ENCODE results near the gene QRFP. TPM values are rescaled to one million over a fixed set of nuclear protein-coding genes. Genes with fewer than 3 reads are reported as not detected.

QRFP gene
- total and polyA plus RNA-seq, 2 donors (not counting 1 experiment from before 2014, with no cell fraction given), result not detected

GRCh38 chr9:130931508-130932254 lies 35.1 kb upstream of the QRFP start:
- H4K20me1 ChIP-seq (ENCODE audit: control insufficient read depth, extremely low read depth, insufficient read depth, low read length), result no peaks in the 10 kb centered on the region
- TF ChIP-seq, protein P1, sequence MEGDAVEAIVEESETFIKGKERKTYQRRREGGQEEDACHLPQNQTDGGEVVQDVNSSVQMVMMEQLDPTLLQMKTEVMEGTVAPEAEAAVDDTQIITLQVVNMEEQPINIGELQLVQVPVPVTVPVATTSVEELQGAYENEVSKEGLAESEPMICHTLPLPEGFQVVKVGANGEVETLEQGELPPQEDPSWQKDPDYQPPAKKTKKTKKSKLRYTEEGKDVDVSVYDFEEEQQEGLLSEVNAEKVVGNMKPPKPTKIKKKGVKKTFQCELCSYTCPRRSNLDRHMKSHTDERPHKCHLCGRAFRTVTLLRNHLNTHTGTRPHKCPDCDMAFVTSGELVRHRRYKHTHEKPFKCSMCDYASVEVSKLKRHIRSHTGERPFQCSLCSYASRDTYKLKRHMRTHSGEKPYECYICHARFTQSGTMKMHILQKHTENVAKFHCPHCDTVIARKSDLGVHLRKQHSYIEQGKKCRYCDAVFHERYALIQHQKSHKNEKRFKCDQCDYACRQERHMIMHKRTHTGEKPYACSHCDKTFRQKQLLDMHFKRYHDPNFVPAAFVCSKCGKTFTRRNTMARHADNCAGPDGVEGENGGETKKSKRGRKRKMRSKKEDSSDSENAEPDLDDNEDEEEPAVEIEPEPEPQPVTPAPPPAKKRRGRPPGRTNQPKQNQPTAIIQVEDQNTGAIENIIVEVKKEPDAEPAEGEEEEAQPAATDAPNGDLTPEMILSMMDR (conservative IDR thresholded peaks at IDR 0.05 in 1 of 2, IDR thresholded peaks at IDR 0.05 in 1 of 2; ENCODE audit: low read depth in 1 of 2, low read length in 2 of 2), result no peak
- no peak for TF ChIP-seq EZH2 (IDR thresholded peaks at IDR 0.05; ENCODE audit: low read length, missing control alignments)
- peak overlapping the region; percentile 5 for H3K9ac ChIP-seq (ENCODE audit: insufficient read depth, low read length)
- H3K4me1 ChIP-seq (ENCODE audit: control insufficient read depth, extremely low read depth, insufficient read depth, low read length), result peaks cover 55% of the 10 kb centered on the region
- H3K4me3 ChIP-seq (replicated peaks in 1 of 4; ENCODE audit: control extremely low read depth in 1 of 4, insufficient read depth in 1 of 4, low read depth in 3 of 4, low read length in 4 of 4), result no peak overlapping the region
- H3K9me3 ChIP-seq (ENCODE audit: control insufficient read depth, insufficient read depth, low read depth, low read length), result no peaks in the 10 kb centered on the region
- no peaks in the 10 kb centered on the region for H3K36me3 ChIP-seq (ENCODE audit: control insufficient read depth, insufficient read depth, low read length)
- no peaks in the 10 kb centered on the region for H3K27me3 ChIP-seq (ENCODE audit: control insufficient read depth, insufficient read depth, low read length)
- peak overlapping the region; percentile 29 for H3K4me2 ChIP-seq (ENCODE audit: extremely low read depth, insufficient read depth, low read length)
- DNase-seq (ENCODE audit: low read depth in 2 of 2), result peak in 1 of 2 donors; percentile 26
- H2AFZ ChIP-seq (ENCODE audit: low read length), result no peak overlapping the region
- H3K27ac ChIP-seq (ENCODE audit: insufficient read depth, low read length), result peak overlapping the region; percentile 83
- no peaks in the 10 kb centered on the region for H3K79me2 ChIP-seq (ENCODE audit: control insufficient read depth, insufficient read depth, low read length)

DNA sequence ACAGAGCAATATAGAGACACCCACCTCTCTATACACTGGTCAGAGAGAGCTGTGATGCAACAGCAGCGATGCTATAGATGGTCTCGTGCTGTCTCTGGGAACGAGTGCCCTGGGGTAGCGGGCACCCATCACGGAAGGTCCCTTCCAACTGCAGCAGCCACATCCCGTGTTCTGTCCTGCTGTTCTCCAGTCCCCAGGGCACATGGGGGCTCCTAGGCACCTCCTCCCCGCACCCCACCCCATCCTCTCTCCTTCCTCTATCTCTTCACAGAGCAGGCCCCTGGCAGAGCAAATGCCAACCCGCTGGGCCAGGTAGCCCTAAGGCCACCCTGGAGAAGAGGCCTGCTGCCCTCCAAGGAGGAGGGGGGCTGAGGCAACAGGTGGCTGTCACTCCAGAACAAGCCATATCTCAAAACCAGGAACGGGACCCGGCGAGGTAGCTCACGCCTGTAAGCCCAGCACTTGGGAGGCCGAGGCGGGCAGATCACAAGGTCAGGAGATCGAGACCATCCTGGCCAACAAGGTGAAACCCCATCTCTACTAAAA lies 34.3 kb upstream of the QRFP start:
- Histone ChIP-seq H3K36me3 (ENCODE audit: control insufficient read depth, insufficient read depth, low read length) (no peaks in the 10 kb centered on the region), H3K9me3 (ENCODE audit: control insufficient read depth, insufficient read depth, low read depth, low read length) (no peaks in the 10 kb centered on the region), H4K20me1 (ENCODE audit: control insufficient read depth, extremely low read depth, insufficient read depth, low read length) (no peaks in the 10 kb centered on the region), H2AFZ (ENCODE audit: low read length) (no peak overlapping the region), H3K4me2 (ENCODE audit: extremely low read depth, insufficient read depth, low read length) (no peak overlapping the region), H3K27ac (ENCODE audit: insufficient read depth, low read length) (no peak overlapping the region), H3K4me3 (replicated peaks in 1 of 4; ENCODE audit: control extremely low read depth in 1 of 4, insufficient read depth in 1 of 4, low read depth in 3 of 4, low read length in 4 of 4) (no peak overlapping the region), H3K4me1 (ENCODE audit: control insufficient read depth, extremely low read depth, insufficient read depth, low read length) (peaks cover 49% of the 10 kb centered on the region), H3K27me3 (ENCODE audit: control insufficient read depth, insufficient read depth, low read length) (no peaks in the 10 kb centered on the region), H3K9ac (ENCODE audit: insufficient read depth, low read length) (no peak overlapping the region), H3K79me2 (ENCODE audit: control insufficient read depth, insufficient read depth, low read length) (no peaks in the 10 kb centered on the region)
- DNase-seq (ENCODE audit: low read depth in 2 of 2), result no peak
- TF ChIP-seq, protein P1 (conservative IDR thresholded peaks at IDR 0.05 in 1 of 2, IDR thresholded peaks at IDR 0.05 in 1 of 2; ENCODE audit: low read depth in 1 of 2, low read length in 2 of 2), result no peak
- TF ChIP-seq EZH2 (IDR thresholded peaks at IDR 0.05; ENCODE audit: low read length, missing control alignments), result no peak

DNA sequence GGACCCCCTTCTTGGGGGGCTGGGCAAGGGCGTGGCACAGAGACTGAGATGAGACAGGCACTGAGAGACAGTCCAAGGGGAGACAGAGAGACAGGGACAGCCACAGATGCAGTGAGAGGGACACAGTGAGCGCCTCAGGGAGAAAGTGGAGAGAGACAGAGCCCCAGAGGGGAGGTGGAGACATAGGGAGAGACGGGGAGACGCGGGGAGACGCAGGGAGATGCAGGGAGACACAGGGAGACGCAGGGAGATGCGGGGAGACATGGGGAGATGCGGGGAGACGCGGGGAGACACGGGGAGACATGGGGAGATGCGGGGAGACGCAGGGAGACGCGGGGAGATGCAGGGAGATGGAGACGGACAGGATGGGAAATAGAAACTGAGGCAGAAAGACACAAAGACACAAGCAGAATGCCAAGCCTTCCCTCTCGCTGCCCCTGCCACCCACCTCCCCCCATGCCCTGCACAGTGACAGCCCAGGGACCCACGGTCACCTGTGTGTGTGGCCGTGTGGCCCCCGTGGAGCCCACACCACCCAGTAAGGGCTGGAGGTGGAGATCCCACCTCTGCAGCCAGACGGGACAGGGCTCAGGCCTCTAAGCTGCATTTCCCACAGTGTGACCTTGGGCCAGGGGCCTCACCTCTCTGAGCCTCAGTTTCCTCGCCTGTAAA lies 33.7 kb upstream of the QRFP start:
- no peak overlapping the region for H3K4me3 ChIP-seq (replicated peaks in 1 of 4; ENCODE audit: control extremely low read depth in 1 of 4, insufficient read depth in 1 of 4, low read depth in 3 of 4, low read length in 4 of 4)
- no peak overlapping the region for H3K27ac ChIP-seq (ENCODE audit: insufficient read depth, low read length)
- no peaks in the 10 kb centered on the region for H3K9me3 ChIP-seq (ENCODE audit: control insufficient read depth, insufficient read depth, low read depth, low read length)
- H4K20me1 ChIP-seq (ENCODE audit: control insufficient read depth, extremely low read depth, insufficient read depth, low read length), result no peaks in the 10 kb centered on the region
- no peaks in the 10 kb centered on the region for H3K79me2 ChIP-seq (ENCODE audit: control insufficient read depth, insufficient read depth, low read length)
- no peaks in the 10 kb centered on the region for H3K36me3 ChIP-seq (ENCODE audit: control insufficient read depth, insufficient read depth, low read length)
- TF ChIP-seq EZH2 (IDR thresholded peaks at IDR 0.05; ENCODE audit: low read length, missing control alignments), result no peak
- TF ChIP-seq, protein P1 (conservative IDR thresholded peaks at IDR 0.05 in 1 of 2, IDR thresholded peaks at IDR 0.05 in 1 of 2; ENCODE audit: low read depth in 1 of 2, low read length in 2 of 2), result no peak
- no peak overlapping the region for H3K4me2 ChIP-seq (ENCODE audit: extremely low read depth, insufficient read depth, low read length)
- H3K9ac ChIP-seq (ENCODE audit: insufficient read depth, low read length), result no peak overlapping the region
- no peak overlapping the region for H2AFZ ChIP-seq (ENCODE audit: low read length)
- peaks cover 42% of the 10 kb centered on the region for H3K4me1 ChIP-seq (ENCODE audit: control insufficient read depth, extremely low read depth, insufficient read depth, low read length)
- H3K27me3 ChIP-seq (ENCODE audit: control insufficient read depth, insufficient read depth, low read length), result no peaks in the 10 kb centered on the region
- no peak for DNase-seq (ENCODE audit: low read depth in 2 of 2)

All from fibroblast of lung (primary cell).